ENCODE measurements around the gene FIGNL1.

DNA sequence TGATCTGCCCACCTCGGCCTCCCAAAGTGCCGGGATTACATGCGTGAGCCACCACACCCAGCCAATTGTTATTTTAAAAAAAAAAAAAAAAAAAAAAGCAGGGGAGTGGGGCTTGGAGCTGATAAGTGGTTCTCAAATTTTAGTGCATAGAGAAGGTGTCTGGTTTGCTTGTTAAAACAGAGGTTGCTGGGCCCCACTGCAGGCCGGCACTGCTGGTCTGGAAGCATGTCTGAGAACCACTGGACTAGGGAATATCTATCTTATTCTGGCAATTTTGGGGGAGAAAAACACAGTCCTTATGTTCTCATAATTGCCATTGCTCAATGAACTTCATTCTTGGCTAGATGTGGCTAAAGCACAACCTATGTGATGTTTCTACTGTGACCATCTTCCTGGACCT, 19.0 kb upstream of the FIGNL1 start:
- no peak for TF ChIP-seq CTCF (IDR thresholded peaks at IDR 0.05)
- no peak for TF ChIP-seq POLR2AphosphoS5 (IDR thresholded peaks at IDR 0.05; ENCODE audit: low read depth, low read length)
- TF ChIP-seq REST (IDR thresholded peaks at IDR 0.05; ENCODE audit: insufficient read depth in 1 of 2, low read depth in 2 of 2, low read length in 1 of 2): no peak
- TF ChIP-seq SIN3A (IDR thresholded peaks at IDR 0.05; ENCODE audit: borderline replicate concordance, insufficient read depth, low read depth, low read length): no peak

Measured in Panc1 (cell line).